Neuron (in vitro differentiated cells): Measurements from ENCODE around the gene KRT27.
A peak's percentile ranks its signal among the peaks of the same experiment; 100 is the strongest.
"Not testable (repeated sequence)": the region's sequence is repeated elsewhere in the genome, so short reads cannot be mapped to it uniquely, and the experiment has no call there.

Source experiments
- H2AFZ ChIP-seq: one replicate; pipeline ENCODE4 v1.6.1; 2013; ENCODE audit warnings: low read depth, mild to moderate bottlenecking, inconsistent platforms, low read length, moderate library complexity
- H3K27me3 ChIP-seq: one replicate; pipeline ENCODE4 v1.6.1; 2013; ENCODE audit warnings: low read length; ENCODE audit not compliant: insufficient read depth
- H3K36me3 ChIP-seq: one replicate; pipeline ENCODE4 v1.6.1; 2013; ENCODE audit warnings: low read length; ENCODE audit not compliant: insufficient read depth
- H3K4me1 ChIP-seq: one replicate; pipeline ENCODE4 v1.6.1; 2013; ENCODE audit warnings: low read length; ENCODE audit not compliant: insufficient read depth
- H3K4me3 ChIP-seq: 2 replicates; pipeline ENCODE4 v1.5.1; 2013; ENCODE audit warnings: mild to moderate bottlenecking, low read length, moderate library complexity
- H3K9me3 ChIP-seq: one replicate; pipeline ENCODE4 v1.6.1; 2013; ENCODE audit warnings: low read length

The KRT27 gene

GRCh38 chr17:40818343-40818732 is 36.0 kb upstream of the KRT27 start:
- peak overlapping the region; percentile 98 for H2AFZ ChIP-seq
- H3K27me3 ChIP-seq, result no peaks in the 10 kb centered on the region
- peaks cover 9% of the 10 kb centered on the region for H3K4me1 ChIP-seq
- H3K36me3 ChIP-seq, result peaks cover 16% of the 10 kb centered on the region
- H3K9me3 ChIP-seq, result no peaks in the 10 kb centered on the region
- peak overlapping the region; percentile 99 for H3K4me3 ChIP-seq

GRCh38 chr17:40817103-40817682 is 34.8 kb upstream of the KRT27 start:
- Histone ChIP-seq H3K27me3 (no peaks in the 10 kb centered on the region), H3K4me3 (no peak overlapping the region), H3K4me1 (peaks cover 9% of the 10 kb centered on the region), H2AFZ (no peak overlapping the region), H3K9me3 (no peaks in the 10 kb centered on the region), H3K36me3 (peaks cover 13% of the 10 kb centered on the region)

- no peak overlapping the region for H2AFZ ChIP-seq
- H3K9me3 ChIP-seq, result no peaks in the 10 kb centered on the region
- H3K27me3 ChIP-seq, result no peaks in the 10 kb centered on the region
- H3K4me1 ChIP-seq, result peaks cover 9% of the 10 kb centered on the region
- peaks cover 13% of the 10 kb centered on the region for H3K36me3 ChIP-seq
- H3K4me3 ChIP-seq, result no peak overlapping the region
These were observed 34.2 kb upstream of the KRT27 start for GRCh38 chr17:40816569-40816968.

GRCh38 chr17:40815381-40815780 is 33.0 kb upstream of the KRT27 start:
- Histone ChIP-seq H3K9me3 (no peaks in the 10 kb centered on the region), H3K4me1 (peaks cover 9% of the 10 kb centered on the region), H3K27me3 (no peaks in the 10 kb centered on the region), H2AFZ (no peak overlapping the region), H3K4me3 (no peak overlapping the region), H3K36me3 (peaks cover 13% of the 10 kb centered on the region)

GRCh38 chr17:40814657-40815056 is 32.3 kb upstream of the KRT27 start:
- not testable (repeated sequence) for H3K4me1 ChIP-seq, H3K9me3 ChIP-seq, H2AFZ ChIP-seq, H3K27me3 ChIP-seq, H3K4me3 ChIP-seq
- peaks cover 13% of the 10 kb centered on the region for H3K36me3 ChIP-seq

- no peak overlapping the region for H2AFZ ChIP-seq
- H3K4me3 ChIP-seq, result no peak overlapping the region
- peaks cover 13% of the 10 kb centered on the region for H3K36me3 ChIP-seq
- peaks cover 3% of the 10 kb centered on the region for H3K27me3 ChIP-seq
- no peaks in the 10 kb centered on the region for H3K9me3 ChIP-seq
- peaks cover 5% of the 10 kb centered on the region for H3K4me1 ChIP-seq
These were observed 31.5 kb upstream of the KRT27 start for GRCh38 chr17:40813804-40814203.

GRCh38 chr17:40812639-40813038 is 30.3 kb upstream of the KRT27 start:
- H3K27me3 ChIP-seq, result peaks cover 6% of the 10 kb centered on the region
- no peaks in the 10 kb centered on the region for H3K4me1 ChIP-seq
- no peaks in the 10 kb centered on the region for H3K9me3 ChIP-seq
- no peak overlapping the region for H3K4me3 ChIP-seq
- H2AFZ ChIP-seq, result no peak overlapping the region
- H3K36me3 ChIP-seq, result peaks cover 11% of the 10 kb centered on the region

GRCh38 chr17:40810494-40810893 is 28.1 kb upstream of the KRT27 start:
- no peak overlapping the region for H2AFZ ChIP-seq
- H3K36me3 ChIP-seq, result no peaks in the 10 kb centered on the region
- no peak overlapping the region for H3K4me3 ChIP-seq
- H3K9me3 ChIP-seq, result no peaks in the 10 kb centered on the region
- H3K4me1 ChIP-seq, result no peaks in the 10 kb centered on the region
- H3K27me3 ChIP-seq, result peaks cover 23% of the 10 kb centered on the region

- Histone ChIP-seq H3K27me3 (peaks cover 28% of the 10 kb centered on the region), H3K4me3 (no peak overlapping the region), H3K9me3 (no peaks in the 10 kb centered on the region), H3K36me3 (no peaks in the 10 kb centered on the region), H3K4me1 (no peaks in the 10 kb centered on the region), H2AFZ (no peak overlapping the region)
These were observed 27.5 kb upstream of the KRT27 start for GRCh38 chr17:40809721-40810421.

- H3K36me3 ChIP-seq, result no peaks in the 10 kb centered on the region
- no peak overlapping the region for H2AFZ ChIP-seq
- no peak overlapping the region for H3K4me3 ChIP-seq
- H3K9me3 ChIP-seq, result no peaks in the 10 kb centered on the region
- H3K4me1 ChIP-seq, result no peaks in the 10 kb centered on the region
- H3K27me3 ChIP-seq, result peaks cover 33% of the 10 kb centered on the region
These were observed 23.8 kb upstream of the KRT27 start for GRCh38 chr17:40806131-40806530.

- no peaks in the 10 kb centered on the region for H3K9me3 ChIP-seq
- no peak overlapping the region for H2AFZ ChIP-seq
- H3K27me3 ChIP-seq, result peaks cover 37% of the 10 kb centered on the region
- H3K4me1 ChIP-seq, result no peaks in the 10 kb centered on the region
- no peak overlapping the region for H3K4me3 ChIP-seq
- H3K36me3 ChIP-seq, result no peaks in the 10 kb centered on the region
These were observed 21.3 kb upstream of the KRT27 start for GRCh38 chr17:40803617-40804082.

- no peaks in the 10 kb centered on the region for H3K9me3 ChIP-seq
- H3K27me3 ChIP-seq, result peaks cover 37% of the 10 kb centered on the region
- no peaks in the 10 kb centered on the region for H3K36me3 ChIP-seq
- H3K4me3 ChIP-seq, result no peak overlapping the region
- H2AFZ ChIP-seq, result no peak overlapping the region
- no peaks in the 10 kb centered on the region for H3K4me1 ChIP-seq
These were observed 18.8 kb upstream of the KRT27 start for GRCh38 chr17:40801157-40801556.

GRCh38 chr17:40800381-40800780 is 18.0 kb upstream of the KRT27 start:
- no peaks in the 10 kb centered on the region for H3K4me1 ChIP-seq
- no peaks in the 10 kb centered on the region for H3K9me3 ChIP-seq
- no peak overlapping the region for H2AFZ ChIP-seq
- no peak overlapping the region for H3K4me3 ChIP-seq
- peaks cover 36% of the 10 kb centered on the region for H3K27me3 ChIP-seq
- H3K36me3 ChIP-seq, result no peaks in the 10 kb centered on the region

- Histone ChIP-seq H3K9me3 (no peaks in the 10 kb centered on the region), H3K4me1 (no peaks in the 10 kb centered on the region), H3K4me3 (no peak within 1 kb of the TSS), H3K36me3 (no peaks in the 10 kb centered on the region), H2AFZ (no peak within 1 kb of the TSS), H3K27me3 (peaks cover 35% of the 10 kb centered on the region)
These were observed 17.5 kb upstream of the KRT27 start, which contains the start of gene KRT28 for GRCh38 chr17:40799859-40800258. Gene KRT28 (minus strand): TSS chr17:40799959. CDS start chr17:40799893, 66 bp downstream.
